Measurements from ENCODE around the gene ST6GALNAC1. TPM values are rescaled to one million over a fixed set of nuclear protein-coding genes. Genes with fewer than 3 reads are reported as not detected.

The ST6GALNAC1 gene
- total and polyA plus RNA-seq, 2 of the 4 experiments (the other 2 are of a cell fraction): not detected

- Histone ChIP-seq H3K9ac (ENCODE audit: low read depth, low read length) (no peak overlapping the region), H2BK5ac (ENCODE audit: low read depth, low read length, poor library complexity, severe bottlenecking) (no peak overlapping the region), H2BK120ac (ENCODE audit: low read depth, low read length) (no peak overlapping the region), H2BK15ac (ENCODE audit: low read depth, low read length) (no peak overlapping the region), H3K4ac (ENCODE audit: low read depth, low read length) (no peak overlapping the region), H3K14ac (replicated peaks; ENCODE audit: low read depth, low read length) (no peak overlapping the region), H3K9me3 (ENCODE audit: control insufficient read depth, insufficient read depth, low read length) (no peaks in the 10 kb centered on the region), H4K8ac (ENCODE audit: low read depth in 2 of 2, low read length in 2 of 2) (no peak overlapping the region), H2BK20ac (ENCODE audit: low read depth, low read length) (no peak overlapping the region), H4K5ac (ENCODE audit: low read depth, low read length) (no peak overlapping the region), H3K56ac (ENCODE audit: extremely low read depth, insufficient read depth, low read length) (no peak overlapping the region), H3K27me3 (ENCODE audit: control insufficient read depth, insufficient read depth, low read length) (peaks cover 17% of the 10 kb centered on the region), H4K20me1 (ENCODE audit: insufficient read depth, low read length) (no peaks in the 10 kb centered on the region), H3K4me2 (ENCODE audit: low read depth, low read length) (no peak overlapping the region), H2AK9ac (replicated peaks; ENCODE audit: low read depth, low read length, poor library complexity) (no peak overlapping the region), H3K79me1 (ENCODE audit: low read depth in 1 of 2, low read length in 2 of 2) (no peaks in the 10 kb centered on the region), H3K27ac (ENCODE audit: insufficient read depth, low read length) (no peak overlapping the region), H3K4me1 (ENCODE audit: control insufficient read depth, insufficient read depth, low read length) (peaks cover 2% of the 10 kb centered on the region; the same call in 1 of the 2 replicates), H3K18ac (ENCODE audit: low read depth, low read length) (no peak overlapping the region), H3K9me1 (ENCODE audit: insufficient read depth, low read length) (no peaks in the 10 kb centered on the region), H3K36me3 (ENCODE audit: control insufficient read depth, insufficient read depth, low read length) (no peaks in the 10 kb centered on the region), H3K4me3 (ENCODE audit: insufficient read depth, low read depth, low read length) (no peak overlapping the region), H2AFZ (replicated peaks; ENCODE audit: low read length, poor library complexity) (no peak overlapping the region), H2AK5ac (ENCODE audit: low read depth, low read length) (no peak overlapping the region), H4K91ac (ENCODE audit: insufficient read depth, low read depth, low read length) (no peak overlapping the region), H3K23ac (ENCODE audit: low read depth, low read length) (no peak overlapping the region)
- ChIA-PET CTCF (no interaction called here), POLR2A (ENCODE audit: unreplicated experiment) (no interaction called here)
- DNase-seq: no peak
- TF ChIP-seq MAZ (IDR thresholded peaks at IDR 0.05; ENCODE audit: borderline replicate concordance, low read depth, low read length): no peak
- TF ChIP-seq SMC3 (IDR thresholded peaks at IDR 0.05; ENCODE audit: low read depth, low read length): no peak
- no peak for TF ChIP-seq FOS (IDR thresholded peaks at IDR 0.05; ENCODE audit: low read depth, low read length)
- TF ChIP-seq MXI1 (IDR thresholded peaks at IDR 0.05; ENCODE audit: borderline replicate concordance, low read depth, low read length): no peak
- BruUV-seq (replicated peaks): no TSS peak
- dilution Hi-C loops (cut with HindIII; ENCODE audit: low sequenced_read_pairs, unreplicated experiment) (no loop called here), in situ Hi-C loops (cut with MboI; ENCODE audit: low sequenced_read_pairs) (no loop called here), intact Hi-C loops (cut with micrococcal nuclease) (no loop called here)
- no peak for ATAC-seq (ENCODE audit: low read depth)
- WGBS, 2 experiments (ENCODE audit: extremely low coverage in 2 of 2, insufficient read length in 1 of 2): 60% methylated on average over 1 of the region's 5 CpGs; no CpG with 5 or more reads in 1 of the 2 experiments
Observed at GRCh38 chr17:76581515-76581914, 62.0 kb downstream of the ST6GALNAC1 start.
